ENCODE measurements around the gene CFAP70.
A peak's percentile ranks its signal among the peaks of the same experiment; 100 is the strongest.
"Not testable (repeated sequence)": the region's sequence is repeated elsewhere in the genome, so short reads cannot be mapped to it uniquely, and the experiment has no call there.

Gene CFAP70

GRCh38 chr10:73358331-73359279, at the start of gene CFAP70:
Gene CFAP70, minus strand, starts transcription at chr10:73358864. Its CDS starts 4,068 bp downstream, at chr10:73354796.
- DNase-seq (ENCODE audit: low read depth in 2 of 2): peak; percentile 80 to 83

- no peak for DNase-seq (ENCODE audit: low read depth in 2 of 2)
These were observed 49.4 kb upstream of the CFAP70 start for GRCh38 chr10:73408061-73408460.

- no peak for DNase-seq (ENCODE audit: low read depth in 2 of 2)
These were observed 48.8 kb upstream of the CFAP70 start for GRCh38 chr10:73407495-73407894.

- DNase-seq (ENCODE audit: low read depth in 2 of 2): no peak
These were observed 48.2 kb upstream of the CFAP70 start for GRCh38 chr10:73406846-73407245.

- no peak for DNase-seq (ENCODE audit: low read depth in 2 of 2)
These were observed 46.9 kb upstream of the CFAP70 start for GRCh38 chr10:73405556-73405955.

GRCh38 chr10:73404690-73405089, 46.0 kb upstream of the CFAP70 start:
- DNase-seq (ENCODE audit: low read depth in 2 of 2): no peak

- no peak for DNase-seq (ENCODE audit: low read depth in 2 of 2)
These were observed 43.0 kb upstream of the CFAP70 start for GRCh38 chr10:73401636-73402035.

- no peak for DNase-seq (ENCODE audit: low read depth in 2 of 2)
These were observed 40.4 kb upstream of the CFAP70 start for GRCh38 chr10:73399063-73399462.

GRCh38 chr10:73398024-73398423, 39.4 kb upstream of the CFAP70 start:
- DNase-seq (ENCODE audit: low read depth in 2 of 2): no peak

- DNase-seq (ENCODE audit: low read depth in 2 of 2): not testable (repeated sequence)
These were observed 35.7 kb upstream of the CFAP70 start for GRCh38 chr10:73394325-73394724.

- DNase-seq (ENCODE audit: low read depth in 2 of 2): no peak
These were observed 29.6 kb upstream of the CFAP70 start for GRCh38 chr10:73388228-73388627.

- DNase-seq (ENCODE audit: low read depth in 2 of 2): no peak
These were observed 27.9 kb upstream of the CFAP70 start for GRCh38 chr10:73386583-73386982.

GRCh38 chr10:73379064-73379748, 20.5 kb upstream of the CFAP70 start:
- DNase-seq (ENCODE audit: low read depth in 2 of 2): no peak

GRCh38 chr10:73376679-73377078, 18.0 kb upstream of the CFAP70 start:
- no peak for DNase-seq (ENCODE audit: low read depth in 2 of 2)

- no peak for DNase-seq (ENCODE audit: low read depth in 2 of 2)
These were observed 9.6 kb upstream of the CFAP70 start for GRCh38 chr10:73368238-73368637.

- no peak for DNase-seq (ENCODE audit: low read depth in 2 of 2)
These were observed 8.0 kb upstream of the CFAP70 start for GRCh38 chr10:73366381-73367298.

- no peak for DNase-seq (ENCODE audit: low read depth in 2 of 2)
These were observed 6.3 kb upstream of the CFAP70 start for GRCh38 chr10:73364964-73365363.

GRCh38 chr10:73359492-73359891, 828 bp upstream of the CFAP70 start:
- no peak for DNase-seq (ENCODE audit: low read depth in 2 of 2)

- no peak for DNase-seq (ENCODE audit: low read depth in 2 of 2)
These were observed 843 bp downstream of the CFAP70 start for GRCh38 chr10:73357821-73358220.

GRCh38 chr10:73357166-73357565, 1.5 kb downstream of the CFAP70 start:
- no peak for DNase-seq (ENCODE audit: low read depth in 2 of 2)

GRCh38 chr10:73344269-73344668, 14.4 kb downstream of the CFAP70 start:
- DNase-seq (ENCODE audit: low read depth in 2 of 2): no peak

GRCh38 chr10:73340121-73340520, 18.5 kb downstream of the CFAP70 start:
- no peak for DNase-seq (ENCODE audit: low read depth in 2 of 2)
